IMR-90 (cell line): ENCODE results near the gene ERP27. TPM values are rescaled to one million over a fixed set of nuclear protein-coding genes. Genes with fewer than 3 reads are reported as not detected.

Experiments used
- ATAC-seq: fragments of 200-7000 bp; cut with Tn5 transposase; 2 replicates; pipeline ENCODE4 v1.9.1; 2020; ENCODE audit warnings: low read depth, mild to moderate bottlenecking, moderate library complexity
- BruUV-seq: library from RNA; stranded (reverse); fragments of 400-500 nt; replicated peaks from 2 replicates; lab custom pipeline; 2021; lab: Mats Ljungman, UMichigan
- CTCF ChIA-PET: fragments of 300-600 bp; formaldehyde crosslinking; extraction: SDS; loops from one replicate; lab custom pipeline; 2021; ENCODE audit warnings: antibody characterized with exemption; lab: Yijun Ruan, JAX
- POLR2A ChIA-PET: fragments of 300-600 bp; sonication (Branson Sonifier 250); formaldehyde crosslinking; loops from one replicate; lab custom pipeline; 2022; ENCODE audit warnings: antibody characterized with exemption; ENCODE audit not compliant: unreplicated experiment; lab: Charles Lee
- DNase-seq: peaks from one replicate; pipeline ENCODE4 v3.0.0; 2013
- H2AFZ ChIP-seq: replicated peaks from 2 replicates; pipeline ENCODE3; 2013; ENCODE audit warnings: low read length, mild to moderate bottlenecking; ENCODE audit not compliant: poor library complexity
- H2AK5ac ChIP-seq: 2 replicates; pipeline ENCODE4 v1.6.1; 2013; ENCODE audit warnings: low read depth, low read length, inconsistent platforms
- H2AK9ac ChIP-seq: replicated peaks from 2 replicates; pipeline ENCODE3; 2013; ENCODE audit warnings: mild to moderate bottlenecking, low read depth, low read length, moderate library complexity; ENCODE audit not compliant: poor library complexity
- H2BK120ac ChIP-seq: 2 replicates; pipeline ENCODE4 v1.6.1; 2013; ENCODE audit warnings: low read depth, low read length, inconsistent platforms
- H2BK15ac ChIP-seq: 3 replicates; pipeline ENCODE4 v1.6.1; 2013; ENCODE audit warnings: low read depth, low read length, inconsistent platforms
- H2BK20ac ChIP-seq: 2 replicates; pipeline ENCODE4 v1.6.1; 2013; ENCODE audit warnings: low read depth, mild to moderate bottlenecking, inconsistent platforms, low read length, moderate library complexity
- H2BK5ac ChIP-seq: 2 replicates; pipeline ENCODE4 v1.6.1; 2013; ENCODE audit warnings: mild to moderate bottlenecking, low read depth, low read length, inconsistent platforms; ENCODE audit not compliant: poor library complexity, severe bottlenecking
- H3K14ac ChIP-seq: replicated peaks from 2 replicates; pipeline ENCODE4 v1.6.1; 2013; ENCODE audit warnings: low read depth, low read length, inconsistent platforms
- H3K18ac ChIP-seq: 2 replicates; pipeline ENCODE4 v1.6.1; 2013; ENCODE audit warnings: low read depth, low read length, control low read depth
- H3K23ac ChIP-seq: 2 replicates; pipeline ENCODE4 v1.6.1; 2013; ENCODE audit warnings: low read depth, low read length, inconsistent platforms
- H3K27ac ChIP-seq: 2 replicates; pipeline ENCODE4 v1.5.1; 2013; ENCODE audit warnings: mild to moderate bottlenecking, control low read depth, low read length; ENCODE audit not compliant: insufficient read depth
- H3K27me3 ChIP-seq: 2 replicates; pipeline ENCODE4 v1.6.1; 2013; ENCODE audit warnings: low read length; ENCODE audit not compliant: control insufficient read depth, insufficient read depth
- H3K36me3 ChIP-seq: 2 replicates; pipeline ENCODE4 v1.6.1; 2013; ENCODE audit warnings: low read length, mixed read lengths; ENCODE audit not compliant: control insufficient read depth, insufficient read depth
- H3K4ac ChIP-seq: 2 replicates; pipeline ENCODE4 v1.6.1; 2013; ENCODE audit warnings: low read depth, low read length, inconsistent platforms
- H3K4me1 ChIP-seq: 2 replicates; pipeline ENCODE4 v1.6.1; 2013; ENCODE audit warnings: low read length, mixed read lengths; ENCODE audit not compliant: control insufficient read depth, insufficient read depth
- H3K4me2 ChIP-seq: 2 replicates; pipeline ENCODE4 v1.6.1; 2013; ENCODE audit warnings: low read depth, mild to moderate bottlenecking, control low read depth, low read length, moderate library complexity
- H3K4me3 ChIP-seq: 2 replicates; pipeline ENCODE4 v1.5.1; 2013; ENCODE audit warnings: low read depth, mild to moderate bottlenecking, control low read depth, low read length, moderate library complexity; ENCODE audit not compliant: insufficient read depth
- H3K56ac ChIP-seq: 2 replicates; pipeline ENCODE4 v1.6.1; 2013; ENCODE audit warnings: low read length, inconsistent platforms; ENCODE audit not compliant: insufficient read depth; ENCODE audit errors: extremely low read depth
- H3K79me1 ChIP-seq, 2 experiments: 2 replicates each; pipeline ENCODE4 v1.6.1; 2013; ENCODE audit warnings: low read length in 2 of 2, inconsistent platforms in 1 of 2, low read depth in 1 of 2
- H3K9ac ChIP-seq: 2 replicates; pipeline ENCODE4 v1.6.1; 2013; ENCODE audit warnings: low read depth, low read length, control low read depth
- H3K9me1 ChIP-seq: 2 replicates; pipeline ENCODE4 v1.6.1; 2013; ENCODE audit warnings: low read length, inconsistent platforms; ENCODE audit not compliant: insufficient read depth
- H3K9me3 ChIP-seq: 2 replicates; pipeline ENCODE4 v1.6.1; 2013; ENCODE audit warnings: low read length; ENCODE audit not compliant: control insufficient read depth, insufficient read depth
- H4K20me1 ChIP-seq: 2 replicates; pipeline ENCODE4 v1.6.1; 2013; ENCODE audit warnings: low read length, inconsistent platforms; ENCODE audit not compliant: insufficient read depth
- H4K5ac ChIP-seq: 2 replicates; pipeline ENCODE4 v1.6.1; 2013; ENCODE audit warnings: mild to moderate bottlenecking, low read depth, low read length, control low read depth
- H4K8ac ChIP-seq, 2 experiments: 2 replicates each; pipeline ENCODE4 v1.6.1; 2013; ENCODE audit warnings: low read depth in 2 of 2, low read length in 2 of 2, control low read depth in 1 of 2, inconsistent platforms in 1 of 2
- H4K91ac ChIP-seq: 2 replicates; pipeline ENCODE4 v1.6.1; 2013; ENCODE audit warnings: low read depth, low read length, inconsistent platforms; ENCODE audit not compliant: insufficient read depth
- BHLHE40 ChIP-seq: fragments of 150-350 bp; IDR thresholded peaks from 2 replicates; pipeline ENCODE4 v1.6.1; 2016; ENCODE audit warnings: mild to moderate bottlenecking, low read depth, low read length
- CEBPB ChIP-seq: IDR thresholded peaks from 2 replicates; pipeline ENCODE4 v1.6.1; 2012; ENCODE audit warnings: low read depth, low read length, improper control_type of control experiment
- CHD1 ChIP-seq: IDR thresholded peaks from 2 replicates; pipeline ENCODE4 v1.6.1; 2012; ENCODE audit warnings: low read depth, low read length, improper control_type of control experiment
- CTCF ChIP-seq: conservative IDR thresholded peaks from 2 replicates; pipeline ENCODE4 v1.5.1; 2012; ENCODE audit warnings: mild to moderate bottlenecking, low read depth, low read length, improper control_type of control experiment
- ELK1 ChIP-seq: fragments of 150-350 bp; IDR thresholded peaks from 2 replicates; pipeline ENCODE4 v1.6.1; 2016; ENCODE audit warnings: low read depth, mild to moderate bottlenecking, low read length, moderate library complexity, borderline replicate concordance
- FOS ChIP-seq: fragments of 150-350 bp; IDR thresholded peaks from 2 replicates; pipeline ENCODE4 v1.6.1; 2016; ENCODE audit warnings: low read depth, low read length
- MAFK ChIP-seq: IDR thresholded peaks from 2 replicates; pipeline ENCODE4 v1.6.1; 2012; ENCODE audit warnings: low read depth, low read length, improper control_type of control experiment
- MAZ ChIP-seq: IDR thresholded peaks from 2 replicates; pipeline ENCODE4 v1.6.1; 2012; ENCODE audit warnings: low read depth, mild to moderate bottlenecking, low read length, improper control_type of control experiment, moderate library complexity, borderline replicate concordance
- MXI1 ChIP-seq: IDR thresholded peaks from 2 replicates; pipeline ENCODE4 v1.6.1; 2012; ENCODE audit warnings: low read depth, mild to moderate bottlenecking, low read length, moderate library complexity, borderline replicate concordance
- NFE2L2 ChIP-seq: fragments of 150-350 bp; IDR thresholded peaks from 2 replicates; pipeline ENCODE4 v1.6.1; 2016; ENCODE audit warnings: low read depth, mild to moderate bottlenecking, low read length
- POLR2A ChIP-seq: IDR thresholded peaks from 2 replicates; pipeline ENCODE4 v1.6.1; 2012; ENCODE audit warnings: mild to moderate bottlenecking, low read depth, low read length
- RAD21 ChIP-seq: IDR thresholded peaks from 2 replicates; pipeline ENCODE4 v1.6.1; 2012; ENCODE audit warnings: low read length, improper control_type of control experiment
- RCOR1 ChIP-seq: IDR thresholded peaks from 2 replicates; pipeline ENCODE4 v1.6.1; 2012; ENCODE audit warnings: mild to moderate bottlenecking, low read length, improper control_type of control experiment; ENCODE audit not compliant: insufficient replicate concordance
- RFX5 ChIP-seq: IDR thresholded peaks from 2 replicates; pipeline ENCODE4 v1.8.0; 2012; ENCODE audit warnings: low read depth, mild to moderate bottlenecking, low read length, moderate library complexity
- SMC3 ChIP-seq: fragments of 150-350 bp; IDR thresholded peaks from 2 replicates; pipeline ENCODE4 v1.6.1; 2016; ENCODE audit warnings: low read depth, mild to moderate bottlenecking, antibody characterized with exemption, low read length, moderate library complexity
- USF2 ChIP-seq: fragments of 150-350 bp; IDR thresholded peaks from 2 replicates; pipeline ENCODE4 v1.6.1; 2017; ENCODE audit warnings: mild to moderate bottlenecking, antibody characterized with exemption, low read length, low read depth
- WGBS, 2 experiments: methylation state at CpG; one replicate each; pipeline versions ENCODE4 v1.1.5 to v1.1.7; 2013; ENCODE audit warnings: missing lambda C conversion rate in 2 of 2; ENCODE audit not compliant: insufficient read length in 1 of 2; ENCODE audit errors: extremely low coverage in 2 of 2; 5-methylcytosine and 5-hydroxymethylcytosine counted together
- dilution Hi-C: fragments of 300-500 bp; cut with HindIII; formaldehyde crosslinking; loops from one replicate; pipeline ENCODE4 v1.14.3; 2018; ENCODE audit warnings: low sequenced_read_pairs; ENCODE audit not compliant: unreplicated experiment
- in situ Hi-C: fragments of 300-500 bp; cut with MboI; formaldehyde crosslinking; loops from 3 replicates; pipeline ENCODE4 v1.14.3; 2019; ENCODE audit warnings: low sequenced_read_pairs, inconsistent platforms, mixed read lengths
- intact Hi-C: fragments of 100-400 bp; cut with micrococcal nuclease; formaldehyde crosslinking; loops from 2 replicates; pipeline ENCODE4 v1.10.0; 2022
- polyA plus RNA-seq, 3 experiments: library from polyadenylated mRNA; depleted of rRNA; stranded (reverse); fragments of >200 nt; gene quantifications; 2 replicates each; pipeline ENCODE4 v1.2.3, GENCODE V29; 2012; ENCODE audit warnings: low replicate concordance in 1 of 3
- total RNA-seq: library from RNA; depleted of rRNA; stranded (reverse); fragments of >200 nt; gene quantifications from 2 replicates; pipeline ENCODE4 v1.2.3, GENCODE V29; 2012

Gene ERP27
- total and polyA plus RNA-seq, 2 of the 4 experiments (the other 2 are of a cell fraction), result not detected

GRCh38 chr12:14942196-14942931 is 4.0 kb upstream of the ERP27 start:
- whole genome bisulfite sequencing, 2 experiments, result 100% methylated on average over 1 of the region's 12 CpGs; no CpG with 5 or more reads in 1 of the 2 experiments
- intact Hi-C loops, result no loop called here

More at GRCh38 chr12:14942196-14942931, 4.0 kb upstream of the ERP27 start:
- Histone ChIP-seq H3K79me1 (no peaks in the 10 kb centered on the region), H2AFZ (no peak overlapping the region), H2BK5ac (no peak overlapping the region), H3K27ac (no peak overlapping the region), H3K9me3 (no peaks in the 10 kb centered on the region), H2AK9ac (no peak overlapping the region), H3K56ac (no peak overlapping the region), H4K8ac (no peak overlapping the region), H4K91ac (no peak overlapping the region), H3K4me1 (0 out of 2 replicates have a peak, but pooled peaks cover 2% of the 10 kb centered on the region), H2AK5ac (no peak overlapping the region), H3K4me2 (no peak overlapping the region), H4K5ac (no peak overlapping the region), H2BK20ac (no peak overlapping the region), H3K9ac (no peak overlapping the region), H4K20me1 (no peaks in the 10 kb centered on the region), H3K4me3 (no peak overlapping the region), H3K36me3 (no peaks in the 10 kb centered on the region), H3K23ac (no peak overlapping the region), H3K27me3 (no peaks in the 10 kb centered on the region), H2BK15ac (no peak overlapping the region), H3K4ac (no peak overlapping the region), H3K14ac (no peak overlapping the region), H3K9me1 (no peaks in the 10 kb centered on the region), H3K18ac (no peak overlapping the region), H2BK120ac (no peak overlapping the region)
- in situ Hi-C loops, result no loop called here
- BruUV-seq, result no TSS peak
- ChIA-PET POLR2A (no interaction called here), CTCF (no interaction called here)
- DNase-seq (no peak), ATAC-seq (no peak)
- dilution Hi-C loops, result no loop called here
- TF ChIP-seq RFX5 (no peak), CTCF (no peak), BHLHE40 (no peak), MAFK (no peak), CHD1 (no peak), MAZ (no peak), MXI1 (no peak), FOS (no peak), NFE2L2 (no peak), CEBPB (no peak), ELK1 (no peak), USF2 (no peak), RAD21 (no peak), RCOR1 (no peak), SMC3 (no peak), POLR2A (no peak)
